Endothelial cell (in vitro differentiated cells): ENCODE measurements around the gene TAX1BP1. TPM values are rescaled to one million over a fixed set of nuclear protein-coding genes. Genes with fewer than 3 reads are reported as not detected.

Source experiments
- DNase-seq: peaks from one replicate; pipeline ENCODE4 v3.0.0; 2021; ENCODE audit warnings: low spot score
- H3K27ac Mint-ChIP-seq: one replicate; pipeline ENCODE4 v1.8.0; 2021; ENCODE audit warnings: mixed read lengths, inconsistent platforms; ENCODE audit not compliant: unreplicated experiment
- H3K27me3 Mint-ChIP-seq: one replicate; pipeline ENCODE4 v1.8.0; 2021; ENCODE audit warnings: mild to moderate bottlenecking, moderate library complexity, mixed read lengths, inconsistent platforms; ENCODE audit not compliant: unreplicated experiment
- H3K36me3 Mint-ChIP-seq: one replicate; pipeline ENCODE4 v1.8.0; 2021; ENCODE audit warnings: mild to moderate bottlenecking, low read depth, mixed read lengths, inconsistent platforms; ENCODE audit not compliant: unreplicated experiment
- H3K4me1 Mint-ChIP-seq: one replicate; pipeline ENCODE4 v1.8.0; 2021; ENCODE audit warnings: mild to moderate bottlenecking, mixed read lengths, inconsistent platforms; ENCODE audit not compliant: unreplicated experiment
- H3K4me3 Mint-ChIP-seq: one replicate; pipeline ENCODE4 v1.8.0; 2021; ENCODE audit warnings: mild to moderate bottlenecking, mixed read lengths, inconsistent platforms; ENCODE audit not compliant: unreplicated experiment
- H3K9me3 Mint-ChIP-seq: one replicate; pipeline ENCODE4 v1.8.0; 2021; ENCODE audit warnings: mixed read lengths, inconsistent platforms; ENCODE audit not compliant: unreplicated experiment
- CTCF ChIP-seq: fragments of 200-600 bp; sonication (generic); IDR thresholded peaks from one replicate; pipeline ENCODE4 v1.5.0; 2021; ENCODE audit warnings: antibody characterized with exemption; ENCODE audit not compliant: unreplicated experiment
- total RNA-seq: library from RNA; stranded (reverse); fragmentation: NEBNext Ultra II Directional; extraction: Animal tissue kit (Norgen Biotek cat#: 25700); gene quantifications from one replicate; pipeline ENCODE4 v1.2.1, GENCODE V29; 2021; ENCODE audit not compliant: unreplicated experiment

The TAX1BP1 gene
- total RNA-seq, 1 donor from 2014 or later = 124 TPM

DNA sequence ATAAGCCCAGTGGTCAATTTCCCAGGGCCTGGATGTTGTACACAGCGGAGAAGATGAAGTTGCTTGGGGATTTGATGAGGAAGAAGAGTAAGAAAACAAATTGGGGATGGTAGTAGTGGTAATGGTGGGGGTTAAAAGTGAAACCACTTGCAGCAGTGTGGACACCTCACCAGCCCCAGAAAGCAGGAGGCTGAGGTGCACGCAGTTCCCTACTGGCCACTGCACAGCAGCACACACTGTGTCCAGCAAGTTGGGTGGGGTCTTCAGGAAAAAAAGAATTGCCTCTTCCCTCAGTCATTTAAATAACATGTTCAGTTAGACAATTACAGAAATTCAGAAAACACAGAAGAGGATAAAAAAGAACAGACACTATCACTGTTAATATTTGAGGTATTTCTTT lies 96.6 kb downstream of the TAX1BP1 start:
- H3K9me3 Mint-ChIP-seq = no peaks in the 10 kb centered on the region
- DNase-seq = no peak
- peak overlapping the region; percentile 7 for H3K27ac Mint-ChIP-seq
- H3K4me1 Mint-ChIP-seq = peaks cover 45% of the 10 kb centered on the region
- peaks cover 9% of the 10 kb centered on the region for H3K27me3 Mint-ChIP-seq
- no peaks in the 10 kb centered on the region for H3K36me3 Mint-ChIP-seq
- no peak for TF ChIP-seq CTCF
- H3K4me3 Mint-ChIP-seq = no peak overlapping the region

GRCh38 chr7:27839099-27839498 lies 99.1 kb downstream of the TAX1BP1 start:
- no peak for DNase-seq
- H3K4me3 Mint-ChIP-seq = no peak overlapping the region
- TF ChIP-seq CTCF = no peak

DNA sequence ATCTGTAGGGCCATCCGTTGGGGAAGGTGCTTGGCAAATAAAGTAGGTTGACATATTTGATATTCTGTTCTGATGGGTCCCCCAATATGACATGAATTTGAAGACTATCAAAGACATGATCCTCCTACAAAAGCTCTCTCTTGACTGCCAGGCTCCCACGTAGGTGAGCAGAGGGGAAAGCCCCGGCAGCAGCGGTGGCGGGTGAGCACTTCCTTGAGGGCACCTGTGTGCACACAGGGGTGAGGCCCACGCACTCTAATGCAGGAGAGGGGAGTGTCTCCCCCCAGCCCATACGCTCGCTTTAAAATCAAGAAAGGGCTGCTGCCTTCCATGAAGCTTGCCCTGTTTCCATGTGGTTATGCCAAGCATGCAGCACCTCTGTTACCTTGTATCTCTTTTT lies 100.4 kb downstream of the TAX1BP1 start:
- Mint-ChIP-seq H3K27me3 (peaks cover 7% of the 10 kb centered on the region), H3K27ac (no peak overlapping the region), H3K36me3 (no peaks in the 10 kb centered on the region), H3K9me3 (no peaks in the 10 kb centered on the region), H3K4me1 (peaks cover 61% of the 10 kb centered on the region), H3K4me3 (no peak overlapping the region)
- DNase-seq = no peak
- TF ChIP-seq CTCF = no peak

More at GRCh38 chr7:27839099-27839498, 99.1 kb downstream of the TAX1BP1 start:
- peaks cover 4% of the 10 kb centered on the region for H3K27me3 Mint-ChIP-seq
- H3K4me1 Mint-ChIP-seq = peaks cover 61% of the 10 kb centered on the region
- no peaks in the 10 kb centered on the region for H3K9me3 Mint-ChIP-seq
- H3K36me3 Mint-ChIP-seq = no peaks in the 10 kb centered on the region
- H3K27ac Mint-ChIP-seq = no peak overlapping the region

- peaks cover 61% of the 10 kb centered on the region for H3K4me1 Mint-ChIP-seq
- DNase-seq = no peak
- no peak overlapping the region for H3K4me3 Mint-ChIP-seq
- H3K9me3 Mint-ChIP-seq = no peaks in the 10 kb centered on the region
- H3K27ac Mint-ChIP-seq = no peak overlapping the region
- TF ChIP-seq CTCF = no peak
- H3K27me3 Mint-ChIP-seq = peaks cover 7% of the 10 kb centered on the region
- H3K36me3 Mint-ChIP-seq = no peaks in the 10 kb centered on the region
Measured at GRCh38 chr7:27840760-27841364, 100.9 kb downstream of the TAX1BP1 start.

DNA sequence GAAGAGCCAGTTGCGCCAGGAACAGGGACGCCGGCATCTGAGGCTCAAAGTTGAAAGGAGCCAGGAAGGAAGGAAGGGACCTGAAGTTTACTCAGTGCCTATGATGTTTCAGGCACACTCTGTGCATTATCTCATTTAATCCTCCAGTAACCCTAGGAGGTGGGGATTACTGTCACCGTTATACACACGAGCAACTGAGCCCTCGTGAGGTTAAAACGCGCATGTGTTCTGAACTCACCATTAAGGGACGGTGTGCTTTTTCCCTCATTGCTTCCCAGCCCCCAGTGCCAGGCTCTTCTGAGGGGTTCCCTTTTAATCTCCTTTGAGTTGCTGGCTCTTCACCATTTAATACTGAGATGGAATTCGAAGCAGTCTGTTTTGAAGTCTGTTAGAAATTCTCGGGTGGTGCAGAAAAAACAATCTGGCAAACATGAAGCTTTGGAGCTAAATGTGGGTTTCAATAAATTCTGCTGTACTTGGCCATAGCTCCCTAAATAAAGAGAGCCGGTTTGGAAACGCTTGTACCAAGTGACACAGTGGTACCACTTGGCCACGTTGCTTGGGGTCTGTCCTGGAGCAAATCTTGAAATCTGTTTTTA lies 102.2 kb downstream of the TAX1BP1 start:
- Mint-ChIP-seq H3K36me3 (no peaks in the 10 kb centered on the region), H3K4me1 (peaks cover 55% of the 10 kb centered on the region), H3K27me3 (peaks cover 7% of the 10 kb centered on the region), H3K27ac (no peak overlapping the region), H3K9me3 (no peaks in the 10 kb centered on the region), H3K4me3 (no peak overlapping the region)
- no peak for TF ChIP-seq CTCF
- DNase-seq = no peak
